Mesendoderm (in vitro differentiated cells): Measurements from ENCODE around the gene ZNF420.
"Not testable (repeated sequence)": the region's sequence is repeated elsewhere in the genome, so short reads cannot be mapped to it uniquely, and the experiment has no call there.

Source experiments
- DNase-seq: peaks from one replicate; pipeline ENCODE4 v3.0.0; 2013
- H2AK5ac ChIP-seq: 2 replicates; pipeline ENCODE4 v1.6.1; 2013; ENCODE audit warnings: low read length, inconsistent platforms
- H2BK120ac ChIP-seq: 2 replicates; pipeline ENCODE4 v1.6.1; 2013; ENCODE audit warnings: low read depth, mild to moderate bottlenecking, low read length, moderate library complexity, mixed read lengths
- H2BK15ac ChIP-seq: replicated peaks from 2 replicates; pipeline ENCODE4 v1.6.1; 2013; ENCODE audit warnings: low read depth, mild to moderate bottlenecking, moderate library complexity
- H2BK5ac ChIP-seq: 2 replicates; pipeline ENCODE4 v1.6.1; 2013; ENCODE audit warnings: low read length, inconsistent platforms
- H3K18ac ChIP-seq: 2 replicates; pipeline ENCODE4 v1.6.1; 2013; ENCODE audit warnings: mild to moderate bottlenecking, low read length, mixed read lengths
- H3K23ac ChIP-seq: one replicate; pipeline ENCODE4 v1.6.1; 2013; ENCODE audit warnings: low read length
- H3K27ac ChIP-seq: 2 replicates; pipeline ENCODE4 v1.5.1; 2013; ENCODE audit warnings: low read depth, mild to moderate bottlenecking, inconsistent platforms, low read length, moderate library complexity
- H3K27me3 ChIP-seq: 2 replicates; pipeline ENCODE4 v1.6.1; 2013; ENCODE audit warnings: low read length, control low read depth, mild to moderate bottlenecking, inconsistent platforms; ENCODE audit not compliant: insufficient read depth, poor library complexity
- H3K36me3 ChIP-seq: 2 replicates; pipeline ENCODE4 v1.6.1; 2013; ENCODE audit warnings: low read length, inconsistent platforms; ENCODE audit not compliant: control insufficient read depth, insufficient read depth
- H3K4ac ChIP-seq: one replicate; pipeline ENCODE4 v1.6.1; 2013; ENCODE audit warnings: low read depth, mild to moderate bottlenecking, low read length, moderate library complexity
- H3K4me1 ChIP-seq: 2 replicates; pipeline ENCODE4 v1.6.1; 2013; ENCODE audit warnings: low read depth, low read length, inconsistent platforms; ENCODE audit not compliant: control insufficient read depth
- H3K4me2 ChIP-seq: 2 replicates; pipeline ENCODE4 v1.6.1; 2013; ENCODE audit warnings: low read length
- H3K4me3 ChIP-seq: 2 replicates; pipeline ENCODE4 v1.5.1; 2013; ENCODE audit warnings: mild to moderate bottlenecking, low read length
- H3K56ac ChIP-seq: one replicate; pipeline ENCODE4 v1.6.1; 2013; ENCODE audit warnings: low read length
- H3K79me1 ChIP-seq: 2 replicates; pipeline ENCODE4 v1.6.1; 2013; ENCODE audit warnings: low read length, inconsistent platforms
- H3K79me2 ChIP-seq: 2 replicates; pipeline ENCODE4 v1.6.1; 2013; ENCODE audit warnings: mild to moderate bottlenecking, low read length; ENCODE audit not compliant: control insufficient read depth, insufficient read depth
- H3K9ac ChIP-seq: 2 replicates; pipeline ENCODE4 v1.6.1; 2013; ENCODE audit warnings: low read length, inconsistent platforms
- H4K5ac ChIP-seq: one replicate; pipeline ENCODE4 v1.6.1; 2013; ENCODE audit warnings: low read length
- H4K8ac ChIP-seq: one replicate; pipeline ENCODE4 v1.6.1; 2013; ENCODE audit warnings: low read depth, mild to moderate bottlenecking, control low read depth, low read length, moderate library complexity
- WGBS: extraction: QIAGEN DNeasy Blood & Tissue Kit; methylation state at CpG from one replicate; pipeline ENCODE4 v1.1.7; 2013; ENCODE audit warnings: low lambda C conversion rate, missing lambda C conversion rate; ENCODE audit not compliant: insufficient coverage; ENCODE audit errors: extremely low coverage; 5-methylcytosine and 5-hydroxymethylcytosine counted together

Gene ZNF420

DNA sequence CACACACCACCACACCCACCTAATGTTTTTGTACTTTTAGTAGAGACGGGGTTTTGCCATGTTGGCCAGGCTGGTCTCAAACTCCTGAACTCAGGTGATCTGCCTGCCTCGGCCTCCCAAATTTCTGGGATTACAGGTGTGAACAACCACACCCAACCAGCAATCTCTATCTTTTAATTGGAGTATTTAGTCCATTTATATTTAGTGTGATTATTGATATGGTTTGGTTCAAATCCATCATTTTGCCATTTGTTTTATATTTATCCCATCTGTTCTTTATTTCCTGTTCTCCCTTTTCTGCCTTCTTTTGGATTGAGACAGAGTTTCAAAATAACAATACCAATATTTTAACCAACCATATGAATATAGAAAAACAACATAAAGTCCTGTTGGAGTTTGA is 4.1 kb downstream of the ZNF420 start:
- no peak overlapping the region for H2BK15ac ChIP-seq
- no peak for DNase-seq
- H3K23ac ChIP-seq, result no peak overlapping the region
- H3K56ac ChIP-seq, result no peak overlapping the region
- peaks cover 12% of the 10 kb centered on the region for H3K79me2 ChIP-seq
- no peak overlapping the region for H3K4me3 ChIP-seq
- H2BK5ac ChIP-seq, result no peak overlapping the region
- H3K27me3 ChIP-seq, result no peaks in the 10 kb centered on the region
- H3K4me2 ChIP-seq, result no peak overlapping the region
- H3K27ac ChIP-seq, result no peak overlapping the region
- H3K18ac ChIP-seq, result no peak overlapping the region
- H3K36me3 ChIP-seq, result no peaks in the 10 kb centered on the region
- WGBS, result no CpG with 5 or more reads among the region's 2 CpGs
- H3K4ac ChIP-seq, result no peak overlapping the region
- peaks cover 3% of the 10 kb centered on the region for H3K4me1 ChIP-seq
- no peak overlapping the region for H3K9ac ChIP-seq
- H4K5ac ChIP-seq, result no peak overlapping the region
- H2BK120ac ChIP-seq, result no peak overlapping the region
- H3K79me1 ChIP-seq, result peaks cover 10% of the 10 kb centered on the region
- H2AK5ac ChIP-seq, result no peak overlapping the region
- H4K8ac ChIP-seq, result no peak overlapping the region

DNA sequence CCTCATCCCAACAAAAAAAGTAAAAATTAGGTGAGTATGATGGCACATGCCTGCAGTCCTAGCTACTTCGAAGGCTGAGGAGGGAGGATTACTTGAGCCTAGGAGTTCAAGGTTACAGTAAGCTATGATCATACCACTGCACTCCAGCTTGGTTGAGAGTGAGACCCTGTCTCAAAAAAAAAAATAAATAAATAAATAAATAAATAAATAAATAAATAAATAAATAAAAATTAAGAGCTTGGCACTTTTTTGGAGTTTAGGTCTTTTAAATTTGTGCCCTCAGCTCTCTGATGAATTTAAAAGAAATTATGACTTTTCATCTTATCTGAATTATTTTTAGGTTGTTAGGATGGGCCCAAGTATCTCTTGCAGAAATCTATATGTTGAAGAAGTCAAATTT is 8.9 kb downstream of the ZNF420 start:
- Histone ChIP-seq H2AK5ac (no peak overlapping the region), H2BK120ac (no peak overlapping the region), H3K4me1 (no peaks in the 10 kb centered on the region), H3K79me2 (no peaks in the 10 kb centered on the region), H3K27ac (no peak overlapping the region), H3K4me3 (no peak overlapping the region), H3K27me3 (no peaks in the 10 kb centered on the region), H3K18ac (no peak overlapping the region), H3K4ac (no peak overlapping the region), H3K79me1 (no peaks in the 10 kb centered on the region), H3K4me2 (no peak overlapping the region), H3K23ac (no peak overlapping the region), H3K36me3 (no peaks in the 10 kb centered on the region), H2BK5ac (no peak overlapping the region), H4K8ac (no peak overlapping the region), H3K56ac (no peak overlapping the region), H3K9ac (no peak overlapping the region), H4K5ac (no peak overlapping the region), H2BK15ac (no peak overlapping the region)
- DNase-seq, result no peak
- no CpG with 5 or more reads among the region's 1 CpG for WGBS

GRCh38 chr19:37095859-37096258 is 17.6 kb downstream of the ZNF420 start:
- H3K27me3 ChIP-seq, result no peaks in the 10 kb centered on the region
- H3K79me2 ChIP-seq, result no peaks in the 10 kb centered on the region
- no peak overlapping the region for H3K9ac ChIP-seq
- H2AK5ac ChIP-seq, result no peak overlapping the region
- H3K79me1 ChIP-seq, result no peaks in the 10 kb centered on the region
- H2BK5ac ChIP-seq, result no peak overlapping the region
- H3K56ac ChIP-seq, result no peak overlapping the region
- H3K23ac ChIP-seq, result no peak overlapping the region
- H3K4me2 ChIP-seq, result no peak overlapping the region
- no peak overlapping the region for H3K27ac ChIP-seq
- H3K18ac ChIP-seq, result no peak overlapping the region
- H4K5ac ChIP-seq, result no peak overlapping the region
- no peaks in the 10 kb centered on the region for H3K4me1 ChIP-seq
- DNase-seq, result no peak
- WGBS, result no CpG with 5 or more reads among the region's 1 CpG
- no peak overlapping the region for H2BK15ac ChIP-seq
- no peaks in the 10 kb centered on the region for H3K36me3 ChIP-seq
- no peak overlapping the region for H4K8ac ChIP-seq
- H3K4me3 ChIP-seq, result no peak overlapping the region
- H2BK120ac ChIP-seq, result no peak overlapping the region
- H3K4ac ChIP-seq, result no peak overlapping the region

- H3K4me3 ChIP-seq, result no peak overlapping the region
- no CpG with 5 or more reads among the region's 1 CpG for WGBS
Observed at GRCh38 chr19:37098570-37098969, 20.3 kb downstream of the ZNF420 start.

DNA sequence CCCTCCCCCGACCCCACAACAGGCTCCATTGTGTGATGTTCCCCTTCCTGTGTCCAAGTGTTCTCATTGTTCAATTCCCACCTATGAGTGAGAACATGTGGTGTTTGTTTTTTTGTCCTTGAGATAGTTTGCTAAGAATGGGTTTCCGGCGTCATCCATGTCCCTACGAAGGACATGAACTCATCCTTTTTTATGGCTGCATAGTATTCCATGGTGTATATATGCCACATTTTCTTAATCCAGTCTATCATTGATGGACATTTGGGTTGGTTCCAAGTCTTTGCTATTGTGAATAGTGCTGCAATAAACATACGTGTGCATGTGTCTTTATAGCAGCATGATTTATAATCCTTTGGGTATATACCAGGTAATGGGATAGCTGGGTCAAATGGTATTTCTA is 25.9 kb downstream of the ZNF420 start:
- H3K79me2 ChIP-seq, H2BK5ac ChIP-seq, H3K23ac ChIP-seq, H3K9ac ChIP-seq, H3K4me1 ChIP-seq, H3K56ac ChIP-seq, H3K27ac ChIP-seq, H3K4me3 ChIP-seq, H3K4ac ChIP-seq, H3K79me1 ChIP-seq, H2BK120ac ChIP-seq, DNase-seq, H3K4me2 ChIP-seq, H4K8ac ChIP-seq, H3K27me3 ChIP-seq, H4K5ac ChIP-seq, H2BK15ac ChIP-seq, H2AK5ac ChIP-seq, H3K36me3 ChIP-seq, H3K18ac ChIP-seq: not testable (repeated sequence)
- no CpG with 5 or more reads among the region's 5 CpGs for WGBS

More at GRCh38 chr19:37098570-37098969, 20.3 kb downstream of the ZNF420 start:
- no peak overlapping the region for H3K23ac ChIP-seq
- H2BK120ac ChIP-seq, result no peak overlapping the region
- no peak overlapping the region for H3K27ac ChIP-seq
- H3K56ac ChIP-seq, result no peak overlapping the region
- H2BK5ac ChIP-seq, result no peak overlapping the region
- H3K4me1 ChIP-seq, result no peaks in the 10 kb centered on the region
- H2AK5ac ChIP-seq, result no peak overlapping the region
- no peaks in the 10 kb centered on the region for H3K79me1 ChIP-seq
- H3K4me2 ChIP-seq, result no peak overlapping the region
- H3K18ac ChIP-seq, result no peak overlapping the region
- no peak for DNase-seq
- no peak overlapping the region for H2BK15ac ChIP-seq
- no peaks in the 10 kb centered on the region for H3K27me3 ChIP-seq
- H4K8ac ChIP-seq, result no peak overlapping the region
- H3K9ac ChIP-seq, result no peak overlapping the region
- no peaks in the 10 kb centered on the region for H3K36me3 ChIP-seq
- no peak overlapping the region for H3K4ac ChIP-seq
- H4K5ac ChIP-seq, result no peak overlapping the region
- H3K79me2 ChIP-seq, result no peaks in the 10 kb centered on the region

- not testable (repeated sequence) for H3K23ac ChIP-seq, H2BK5ac ChIP-seq, H3K27me3 ChIP-seq, H2AK5ac ChIP-seq, H2BK15ac ChIP-seq, H3K56ac ChIP-seq, H3K4me1 ChIP-seq, H3K79me2 ChIP-seq, H2BK120ac ChIP-seq, H4K8ac ChIP-seq, H3K27ac ChIP-seq, H3K9ac ChIP-seq, H3K4ac ChIP-seq, H3K18ac ChIP-seq, H4K5ac ChIP-seq, H3K36me3 ChIP-seq, H3K4me2 ChIP-seq, H3K4me3 ChIP-seq, H3K79me1 ChIP-seq
- WGBS, result no CpG with 5 or more reads among the region's 7 CpGs
- peak; percentile 39 for DNase-seq
Observed at GRCh38 chr19:37111753-37112152, 33.5 kb downstream of the ZNF420 start.
